HG03342 (cell line): ENCODE results near the gene HHIPL1.
A peak's percentile ranks its signal among the peaks of the same experiment; 100 is the strongest.

Source experiments
- ATAC-seq: cut with Tn5 transposase; IDR thresholded peaks from one replicate; pipeline ENCODE4 v1.9.1; 2021; ENCODE audit warnings: mild to moderate bottlenecking, moderate library complexity; ENCODE audit not compliant: unreplicated experiment

HHIPL1 gene

DNA sequence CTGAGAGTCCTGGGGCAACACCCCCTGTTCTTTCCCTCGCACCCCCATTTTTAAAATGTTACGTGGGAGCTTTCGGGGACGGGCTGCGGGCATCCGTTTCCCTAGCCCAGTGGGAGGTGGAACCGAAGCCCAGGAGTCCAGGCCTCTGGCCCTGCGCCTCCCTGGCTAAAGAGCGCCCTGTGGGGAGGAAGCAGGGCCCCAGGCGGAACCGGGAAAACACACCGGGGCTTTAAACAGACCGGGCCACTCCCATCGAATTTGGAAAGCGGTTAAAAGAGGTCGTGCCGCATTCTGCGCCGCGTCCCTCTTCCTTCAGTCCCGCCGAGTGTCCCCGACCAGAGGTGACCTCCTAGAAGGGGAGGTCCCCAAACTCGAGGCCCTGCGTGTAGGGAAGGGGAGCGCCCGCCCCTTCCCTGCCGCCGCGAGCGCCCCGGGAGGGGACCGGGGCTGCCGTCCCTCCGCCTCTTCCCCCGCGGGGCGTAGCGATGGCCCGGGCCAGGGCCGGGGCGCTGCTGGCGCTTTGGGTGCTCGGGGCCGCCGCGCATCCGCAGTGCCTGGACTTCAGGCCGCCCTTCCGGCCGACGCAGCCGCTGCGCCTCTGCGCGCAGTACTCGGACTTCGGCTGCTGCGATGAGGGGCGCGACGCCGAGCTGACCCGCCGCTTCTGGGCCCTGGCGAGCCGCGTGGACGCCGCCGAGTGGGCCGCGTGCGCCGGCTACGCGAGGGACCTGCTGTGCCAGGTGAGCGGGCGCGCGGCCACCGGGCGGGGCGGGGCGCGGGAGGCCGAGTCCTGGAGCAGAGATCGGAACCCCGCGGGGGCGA is at the start of gene HHIPL1:
Gene HHIPL1 (plus strand): TSS at position 407 of the 822 bp plus-strand sequence. CDS start 79 bp downstream, at position 486.
- no peak for ATAC-seq

DNA sequence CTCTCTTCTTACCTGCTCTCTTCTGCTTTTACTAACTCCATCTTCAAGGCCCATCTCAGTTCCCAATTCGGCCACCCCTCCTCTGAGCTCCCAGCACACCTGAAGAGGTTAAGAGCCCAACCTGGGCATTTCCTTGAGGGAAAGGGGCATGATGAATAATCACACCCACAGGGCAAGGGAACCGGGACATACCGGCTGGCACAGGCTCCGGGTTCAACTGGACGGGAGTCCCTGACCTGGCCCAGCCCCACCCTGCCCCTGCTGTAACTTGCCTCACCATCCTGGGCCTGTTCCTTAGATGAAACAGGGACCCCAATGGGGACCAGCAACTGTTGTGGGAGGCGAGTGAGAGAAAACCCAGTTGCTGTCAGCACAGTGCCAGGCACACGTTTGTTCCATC is 49.4 kb upstream of the HHIPL1 start:
- no peak for ATAC-seq

DNA sequence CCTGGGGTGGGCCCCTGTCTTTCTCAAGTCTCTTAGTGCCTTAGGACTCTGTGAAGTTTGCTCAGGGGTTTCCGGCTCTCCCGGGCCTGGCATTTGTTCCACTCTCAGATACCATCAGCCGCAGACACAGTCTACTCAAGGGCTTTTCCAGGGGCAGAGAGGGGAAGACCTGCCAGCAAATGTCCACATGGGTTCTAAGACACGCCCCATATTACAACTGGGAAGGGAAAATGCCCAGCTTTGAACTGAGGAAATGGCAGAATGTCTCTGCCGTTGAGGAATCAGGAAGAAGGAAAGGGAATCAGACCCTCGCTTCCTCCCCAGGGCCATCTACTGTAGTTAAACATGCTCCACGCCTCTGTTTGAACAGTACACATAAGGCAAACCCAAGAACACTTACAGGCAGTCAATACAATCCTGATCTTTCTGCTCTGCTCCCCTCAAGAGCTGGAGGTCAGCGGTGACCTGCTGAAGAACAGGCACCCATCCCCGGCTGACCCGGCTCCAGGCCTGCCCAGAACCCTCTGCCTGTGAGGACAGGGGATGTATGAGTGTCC is 48.8 kb upstream of the HHIPL1 start:
- ATAC-seq: no peak

DNA sequence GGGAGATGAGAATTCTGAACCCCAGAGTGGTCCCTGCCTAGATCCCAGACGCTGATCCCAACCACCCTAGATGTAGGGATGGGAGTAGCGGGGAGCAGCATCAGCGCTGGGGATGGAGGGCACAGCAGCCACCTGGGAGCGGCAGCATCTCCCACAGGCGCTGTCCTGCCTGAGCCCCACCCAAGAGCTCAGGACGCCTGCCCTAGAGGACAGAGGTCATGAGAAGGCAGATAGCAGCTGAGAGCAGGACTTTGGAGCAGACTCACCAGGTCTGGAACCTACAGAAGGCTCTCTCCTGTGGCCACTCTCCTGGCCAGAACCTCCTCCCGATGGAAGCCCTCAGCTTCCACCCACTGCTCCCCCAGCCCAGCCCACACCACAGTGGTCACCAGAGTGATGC is 48.2 kb upstream of the HHIPL1 start:
- ATAC-seq: no peak

DNA sequence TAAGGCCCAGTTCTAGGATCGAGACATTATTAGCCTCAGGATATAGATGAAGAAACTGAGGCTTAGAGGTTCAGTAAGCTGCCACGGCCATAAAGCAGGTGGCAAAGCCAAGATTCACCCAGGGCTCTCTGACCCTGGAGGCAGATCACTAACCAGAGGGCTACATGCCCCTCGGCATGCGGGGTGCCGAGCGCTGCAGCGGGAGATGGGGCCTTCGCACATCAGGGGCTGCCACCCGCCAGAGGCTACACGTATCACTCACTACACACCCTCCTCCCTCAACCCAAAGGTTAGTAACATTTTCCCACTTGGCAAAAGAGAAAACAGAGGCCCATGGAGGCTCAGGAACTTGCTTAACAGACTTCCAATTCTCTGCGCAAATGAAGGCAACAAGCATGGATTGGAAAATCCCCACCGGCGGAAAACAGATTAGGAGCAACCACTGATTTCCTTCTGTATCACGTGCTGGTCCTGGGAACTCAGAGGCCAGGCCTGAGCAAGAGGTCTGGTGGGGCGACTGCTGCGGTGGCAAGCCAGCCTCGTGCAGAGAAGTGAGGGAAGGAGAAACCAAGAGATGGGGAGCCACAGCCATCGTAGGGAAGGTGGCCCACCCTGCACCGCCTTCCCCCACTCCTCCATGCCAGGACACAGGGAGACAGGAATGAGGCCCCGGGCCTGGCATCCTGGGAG is 46.9 kb upstream of the HHIPL1 start:
- no peak for ATAC-seq

DNA sequence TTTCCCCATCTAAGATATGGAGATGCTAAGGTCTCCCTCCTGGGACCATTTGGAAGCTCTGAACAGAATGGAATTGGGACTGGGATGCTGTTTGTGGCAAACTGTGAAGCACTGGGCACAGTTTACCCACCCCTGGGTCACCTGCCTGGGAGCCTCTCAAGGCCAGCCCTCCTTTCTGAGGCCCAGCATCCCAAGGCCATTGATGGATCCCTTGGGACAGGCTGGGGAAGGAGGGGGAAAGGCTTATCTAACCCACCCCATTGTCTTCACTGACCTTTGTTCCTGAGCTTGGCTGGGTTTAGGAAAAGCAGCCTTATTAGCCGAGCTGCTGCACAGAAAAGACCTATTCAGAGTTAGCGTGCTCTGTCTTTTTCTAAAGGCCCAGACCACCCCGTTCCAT is 46.2 kb upstream of the HHIPL1 start:
- no peak for ATAC-seq

DNA sequence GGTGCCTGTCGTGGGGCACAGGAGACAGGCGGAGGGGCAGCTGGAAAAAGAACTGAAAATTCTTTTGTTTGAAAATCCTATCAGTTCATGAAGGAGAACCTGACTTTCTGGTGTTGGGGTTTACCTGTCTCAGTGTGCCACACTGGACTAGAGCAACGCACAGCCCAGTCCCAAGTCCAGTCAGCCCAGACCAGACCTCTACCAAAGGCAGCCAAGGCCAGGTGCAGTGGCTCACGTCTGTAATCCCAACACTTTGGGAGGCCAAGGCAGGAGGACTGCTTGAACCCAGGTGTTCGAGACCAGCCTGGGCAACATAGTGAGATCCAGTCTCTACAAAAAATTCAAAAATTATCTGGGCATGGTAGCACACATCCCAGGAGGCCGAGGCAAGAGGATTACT is 45.5 kb upstream of the HHIPL1 start:
- no peak for ATAC-seq

DNA sequence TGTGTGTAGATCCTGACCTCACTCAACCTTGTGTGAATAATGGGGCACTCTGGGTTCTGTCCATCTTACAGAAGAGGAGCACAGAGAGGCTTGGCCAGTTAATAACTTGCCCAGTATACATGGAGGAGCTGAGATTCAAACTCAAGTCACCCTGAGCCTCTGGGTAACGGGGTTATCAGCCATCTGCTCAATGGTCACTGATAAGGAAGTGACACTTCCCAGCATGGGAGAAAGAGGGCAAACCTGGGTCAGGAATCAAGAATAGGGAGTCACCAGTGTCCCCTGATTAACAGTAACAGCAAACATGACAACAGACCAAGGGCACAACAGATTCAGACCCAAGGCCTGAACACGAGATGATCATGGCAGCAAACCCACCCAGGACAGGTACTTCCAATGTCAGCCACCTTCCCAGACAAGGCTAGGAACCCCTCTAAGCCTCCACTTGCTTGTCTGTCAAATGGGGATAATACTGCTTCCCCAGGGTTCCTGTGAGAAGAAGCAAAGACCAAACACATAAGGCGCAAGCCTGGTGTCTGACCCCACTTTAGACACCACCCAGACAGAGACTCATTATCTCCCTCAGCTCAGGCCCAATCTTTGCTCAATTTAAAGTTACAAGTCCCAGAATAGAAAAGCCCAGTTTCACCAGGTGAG is 44.6 kb upstream of the HHIPL1 start:
- no peak for ATAC-seq

DNA sequence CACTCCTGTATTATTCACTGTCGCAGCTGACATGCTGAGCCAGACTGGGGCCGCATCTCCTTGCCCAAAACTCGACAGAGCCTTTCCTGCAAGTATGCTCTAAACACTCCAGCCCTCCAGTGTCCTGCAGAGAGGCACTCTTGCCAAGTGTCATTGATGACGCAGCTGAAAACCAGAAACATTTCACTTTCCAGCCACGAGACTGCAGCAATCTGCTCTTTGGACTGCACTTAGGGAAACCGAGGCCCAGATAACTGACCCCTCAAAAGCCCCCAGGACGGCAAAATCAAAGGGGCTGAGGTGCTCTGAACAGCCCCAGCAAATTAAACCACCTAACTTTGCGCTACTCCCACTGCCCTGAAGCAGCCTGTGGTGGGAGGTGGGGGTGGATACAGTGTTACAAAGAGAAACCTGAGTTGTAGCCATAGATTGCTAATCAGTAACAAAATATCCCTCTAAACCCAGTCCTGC is 43.5 kb upstream of the HHIPL1 start:
- no peak for ATAC-seq

DNA sequence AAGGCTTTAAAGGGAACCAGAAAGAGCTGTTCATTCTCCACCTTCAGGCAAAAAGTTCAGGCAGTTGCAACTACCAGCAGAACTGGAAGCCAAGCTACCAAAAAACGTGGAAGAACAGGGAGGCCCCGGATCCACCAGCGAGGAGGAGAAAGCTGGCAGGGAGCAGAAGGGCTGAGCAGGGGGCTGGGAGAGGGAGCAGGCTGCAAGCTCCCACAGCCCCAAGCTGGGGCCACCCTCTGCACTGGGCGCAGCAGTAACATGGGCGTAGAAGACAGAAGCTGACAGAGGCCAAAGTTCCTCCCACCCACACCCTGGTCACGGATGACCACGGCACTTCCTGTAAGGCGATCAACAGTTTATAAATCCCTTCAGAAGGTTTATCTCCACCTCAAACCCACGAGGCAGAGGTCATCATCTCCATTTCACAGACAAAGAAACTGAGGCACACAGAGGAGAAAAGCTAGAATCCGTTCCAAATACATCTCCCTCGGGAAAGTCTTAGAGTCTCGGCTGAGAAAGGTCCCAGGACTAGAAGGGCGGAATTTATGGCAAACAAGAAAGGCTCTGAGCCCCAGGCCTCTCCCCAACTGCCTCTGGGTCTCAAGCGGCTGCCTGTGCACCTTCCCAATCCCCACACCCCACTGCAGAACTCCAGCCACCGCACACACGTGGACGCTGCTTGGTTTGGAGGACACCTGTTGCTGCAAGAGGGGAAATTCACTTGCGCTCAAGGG is 42.7 kb upstream of the HHIPL1 start:
- no peak for ATAC-seq

DNA sequence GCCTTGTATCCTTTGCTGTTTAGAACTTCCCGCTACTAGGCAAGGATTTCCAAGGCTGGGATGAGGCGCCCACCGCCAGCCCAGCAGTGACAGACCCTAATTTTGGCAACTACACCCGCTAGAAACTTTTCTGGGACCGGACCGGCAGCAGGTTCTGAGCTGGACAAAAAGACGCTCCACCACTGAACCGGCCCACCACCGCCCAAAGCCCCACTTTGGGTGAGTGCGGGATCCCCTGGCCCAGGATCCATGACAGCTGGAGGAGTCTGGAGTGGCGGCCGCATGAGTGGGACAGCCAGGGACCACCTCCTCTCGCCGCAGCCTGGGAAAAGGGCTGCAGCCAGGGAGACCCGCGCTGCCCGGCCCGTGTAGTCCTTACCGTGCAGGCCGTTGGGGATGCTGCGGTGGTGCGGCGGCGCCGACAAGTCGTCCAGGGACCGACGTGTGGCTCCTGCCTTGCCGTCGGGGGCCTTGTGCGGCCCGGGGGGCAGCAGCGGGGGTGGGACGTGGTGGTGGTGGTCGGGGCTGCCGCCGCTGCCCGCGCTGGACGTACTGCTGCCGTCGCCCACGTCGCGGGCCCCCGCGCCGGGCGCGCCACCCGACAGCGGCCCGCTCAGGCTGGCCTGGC is 42.0 kb upstream of the HHIPL1 start:
- ATAC-seq: no peak

DNA sequence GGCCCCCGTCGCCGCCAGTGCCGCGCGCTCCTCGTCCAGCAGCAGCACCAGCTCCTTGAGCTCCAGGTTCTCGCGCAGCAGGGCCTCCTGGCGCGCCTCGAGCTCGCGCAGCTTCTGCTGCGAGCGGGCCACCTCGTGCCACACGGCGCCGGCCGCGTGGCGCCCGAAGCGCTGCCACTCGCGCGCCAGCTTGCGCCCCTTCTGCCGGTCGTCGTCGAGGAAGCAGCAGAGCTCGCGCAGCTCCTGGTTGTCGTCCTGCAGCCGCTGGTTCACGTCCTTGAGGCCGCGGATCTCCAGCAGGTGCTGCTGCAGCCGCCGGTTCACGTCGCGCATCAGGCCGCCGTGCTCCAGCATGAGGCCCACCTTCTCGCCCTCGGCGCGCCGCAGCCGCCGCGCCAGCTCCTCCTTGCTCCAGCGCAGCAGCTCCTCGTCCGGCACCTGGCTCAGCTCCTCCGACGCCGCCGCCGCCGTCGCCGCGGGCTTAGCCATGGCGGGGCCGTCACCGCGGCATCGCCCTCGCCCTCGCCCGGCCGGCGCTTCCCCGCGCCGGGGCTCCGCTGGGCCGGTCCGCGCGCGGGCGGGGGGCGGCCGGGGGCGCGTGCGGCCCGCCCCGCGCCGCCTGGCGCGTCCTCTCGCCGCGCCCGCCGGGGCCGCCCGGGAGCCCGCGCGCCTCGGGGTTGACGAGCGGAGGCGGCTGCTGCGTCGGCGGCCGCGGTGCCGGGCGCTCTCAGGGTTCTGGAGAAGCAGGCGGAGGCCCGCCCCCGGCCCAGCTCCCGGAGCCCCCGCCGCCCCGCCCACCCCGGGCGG is 41.3 kb upstream of the HHIPL1 start, which contains the start of gene CCDC85C:
Gene CCDC85C (minus strand): TSS at position 737 of the 807 bp plus-strand sequence. CDS start 248 bp downstream, at position 489.
- peak; percentile 7 for ATAC-seq

DNA sequence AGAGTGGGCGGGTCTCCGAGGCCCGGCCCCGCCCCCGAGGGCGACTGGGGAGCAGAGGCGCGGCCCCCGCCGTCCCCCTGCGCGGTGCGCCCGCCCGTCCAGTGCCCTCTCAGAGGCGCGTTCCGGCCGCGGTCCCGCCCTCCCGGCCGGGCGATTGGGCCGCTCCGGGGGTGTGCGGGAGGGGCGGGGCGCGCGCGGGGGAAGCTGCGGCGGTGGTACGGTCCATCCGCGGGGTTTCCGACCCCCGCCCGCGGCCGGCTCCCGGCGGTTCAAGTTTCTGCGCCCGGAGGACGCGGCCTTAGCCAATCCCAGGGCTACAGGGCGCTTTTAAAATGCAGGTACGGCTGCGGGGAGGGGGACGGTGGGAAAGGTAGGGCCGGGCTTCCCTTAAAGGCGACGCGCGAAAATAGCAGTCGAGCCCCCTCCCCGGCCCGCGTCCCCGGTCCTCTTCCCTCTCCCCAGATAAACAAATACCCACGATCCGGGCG is 40.6 kb upstream of the HHIPL1 start:
- ATAC-seq: peak; percentile 87

DNA sequence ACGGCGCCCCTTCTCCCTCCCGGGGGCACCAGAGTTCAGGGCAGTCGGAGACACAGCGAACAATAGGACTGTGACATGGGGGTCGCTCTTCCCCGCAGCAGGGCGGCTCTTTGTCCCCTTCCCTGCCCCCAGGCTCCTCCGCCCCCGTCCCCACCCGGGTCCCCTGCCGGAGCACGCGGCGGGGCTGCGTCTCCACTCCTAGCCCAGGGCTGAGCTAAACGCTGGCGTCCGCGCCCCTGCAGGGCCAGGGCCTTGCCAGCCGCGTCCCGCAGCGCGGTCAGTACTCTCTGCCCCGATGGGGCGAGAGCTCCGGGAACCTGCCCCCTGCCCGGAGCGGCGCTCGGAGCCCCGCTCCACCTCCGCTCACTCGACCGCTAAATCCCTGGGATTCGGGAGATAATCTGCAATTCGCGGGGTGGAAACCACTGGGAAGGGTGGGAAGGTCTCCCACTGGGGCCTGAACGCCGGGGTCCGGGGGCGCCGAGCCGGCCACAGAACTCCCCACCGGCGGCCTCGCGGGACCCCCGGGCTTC is 40.1 kb upstream of the HHIPL1 start:
- no peak for ATAC-seq

DNA sequence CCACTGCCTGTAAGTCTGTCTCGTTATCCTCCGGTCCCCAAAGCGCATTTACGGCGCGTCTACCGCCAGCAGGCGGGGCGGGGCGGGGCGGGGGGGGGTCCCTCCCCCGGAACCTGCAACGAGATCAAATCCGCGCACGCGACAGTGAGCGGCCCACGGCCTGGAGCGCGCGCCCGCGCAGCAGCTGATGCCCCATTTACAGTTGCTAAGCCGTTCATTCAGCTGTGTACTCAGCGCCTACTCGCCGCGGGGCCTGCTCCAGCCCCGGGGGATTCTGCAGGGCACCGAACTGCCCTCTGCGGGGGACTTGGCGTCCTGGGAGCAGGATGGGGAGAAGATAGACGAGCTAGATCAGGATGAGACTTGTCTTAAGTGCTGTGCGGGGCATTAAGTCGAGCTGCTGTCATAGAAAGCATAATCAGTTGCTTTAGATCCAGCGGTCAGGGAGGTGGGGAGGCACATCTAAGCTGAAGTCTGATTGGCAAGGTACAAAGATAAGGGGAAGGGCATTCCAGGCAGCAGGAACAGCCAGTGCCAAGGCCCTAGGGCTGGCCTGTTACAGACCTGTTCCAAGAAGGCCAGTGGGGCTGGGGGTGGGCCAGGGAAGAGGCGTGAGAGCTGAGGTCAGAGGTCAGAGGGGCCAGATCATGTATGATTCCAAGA is 39.5 kb upstream of the HHIPL1 start:
- no peak for ATAC-seq

DNA sequence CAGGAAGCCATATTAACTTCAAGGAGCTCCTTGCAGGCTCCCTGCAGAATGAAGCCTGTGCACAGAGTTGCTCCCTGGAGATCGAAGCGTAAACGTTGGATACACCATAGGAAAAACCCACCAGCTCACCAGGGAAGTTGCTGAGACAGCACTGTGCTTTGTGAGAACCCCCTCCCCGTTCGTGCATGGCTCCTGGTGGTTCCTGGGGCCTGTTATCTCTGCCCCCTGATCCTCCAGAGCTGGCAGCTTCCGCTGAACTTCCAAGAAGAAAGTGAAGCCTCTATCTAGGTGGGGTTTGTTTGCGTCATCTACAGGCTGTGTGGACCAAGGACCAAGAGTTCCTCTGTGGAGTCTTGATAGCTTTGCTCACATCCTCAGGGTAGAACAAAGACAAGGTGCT is 38.6 kb upstream of the HHIPL1 start:
- no peak for ATAC-seq

DNA sequence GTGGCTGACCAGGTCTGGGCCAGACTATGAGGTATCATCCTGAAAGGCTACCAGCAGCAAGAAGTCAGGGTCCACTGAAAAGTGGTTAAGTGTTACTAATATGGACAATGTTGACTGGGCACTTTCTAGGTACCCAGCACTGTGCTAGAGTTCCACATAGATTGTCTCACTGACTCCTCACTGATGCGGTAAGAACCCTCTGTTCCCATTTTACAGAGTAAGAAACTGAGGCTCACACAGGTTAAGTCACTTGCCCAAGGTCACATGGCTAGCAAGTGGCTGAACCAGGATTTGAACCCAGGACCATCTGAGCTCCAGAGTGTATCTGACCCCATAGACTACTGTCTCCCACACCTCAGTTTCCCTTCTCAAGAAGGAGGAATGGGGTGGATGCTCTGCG is 36.3 kb upstream of the HHIPL1 start:
- ATAC-seq: no peak
